K562 (cell line): ENCODE measurements around the gene URGCP. TPM values are rescaled to one million over a fixed set of nuclear protein-coding genes. Genes with fewer than 3 reads are reported as not detected.

Source experiments
- ARID3A ChIP-seq: IDR thresholded peaks from 2 replicates; pipeline ENCODE4 v1.6.1; 2012; ENCODE audit warnings: low read depth, low read length, improper control_type of control experiment, borderline replicate concordance
- CXXC5 ChIP-seq: fragments of 250-450 bp; sonication (Bioruptor Pico); IDR thresholded peaks from 2 replicates; pipeline ENCODE4 v1.8.0; 2022; ENCODE audit warnings: inconsistent platforms, mild to moderate bottlenecking, moderate library complexity
- ESRRB ChIP-seq: fragments of 250-450 bp; sonication (Bioruptor Pico); IDR thresholded peaks from 2 replicates; pipeline ENCODE4 v1.5.0; 2020; ENCODE audit warnings: mild to moderate bottlenecking, moderate library complexity, borderline replicate concordance
- EZH2 ChIP-seq: IDR thresholded peaks from 2 replicates; pipeline ENCODE4 v1.6.1; 2012; ENCODE audit warnings: low read depth, mild to moderate bottlenecking, inconsistent platforms, low read length, borderline replicate concordance
- GABPA ChIP-seq: fragments of 200-800 bp; sonication (Bioruptor generic); conservative IDR thresholded peaks from 2 replicates; pipeline ENCODE4 v1.6.1; 2016; ENCODE audit warnings: low read depth, missing genetic modification characterization, missing compliant biosample characterization
- GTF2A2 ChIP-seq: IDR thresholded peaks from 2 replicates; pipeline ENCODE4 v1.6.1; 2016; ENCODE audit warnings: mild to moderate bottlenecking, missing genetic modification characterization, missing compliant biosample characterization
- HDAC8 ChIP-seq: fragments of 450-650 bp; IDR thresholded peaks from 2 replicates; pipeline ENCODE4 v1.6.1; 2016; ENCODE audit warnings: mild to moderate bottlenecking, missing genetic modification characterization, moderate library complexity, missing compliant biosample characterization
- LARP7 ChIP-seq: fragments of 450-650 bp; IDR thresholded peaks from 2 replicates; pipeline ENCODE4 v1.6.1; 2016
- MIER1 ChIP-seq: fragments of 450-650 bp; IDR thresholded peaks from 2 replicates; pipeline ENCODE4 v1.6.1; 2016; ENCODE audit warnings: antibody characterized with exemption, mild to moderate bottlenecking, low read depth
- NR2C2 ChIP-seq, 2 experiments: fragments of 200-800 bp in 1 of 2; sonication (Bioruptor generic) in 1 of 2; sonication (generic) in 1 of 2; formaldehyde crosslinking in 1 of 2; IDR thresholded peaks; 2 replicates each; pipeline versions ENCODE4 v1.6.1 to v1.8.0; 2016 to 2022; ENCODE audit warnings: mild to moderate bottlenecking in 1 of 2, missing compliant biosample characterization in 1 of 2, missing genetic modification characterization in 1 of 2, missing genetic modification reagents in 1 of 2
- PHF21A ChIP-seq: fragments of 450-650 bp; IDR thresholded peaks from 2 replicates; pipeline ENCODE4 v1.6.1; 2017; ENCODE audit warnings: low read depth, borderline replicate concordance
- POLR2B ChIP-seq: fragments of 450-650 bp; IDR thresholded peaks from 2 replicates; pipeline ENCODE4 v1.6.1; 2018; ENCODE audit warnings: low read depth; ENCODE audit not compliant: partially characterized antibody
- RAD21 ChIP-seq, 2 experiments: fragments of 250-450 bp in 1 of 2; fragments of 450-650 bp in 1 of 2; sonication (Bioruptor Pico) in 1 of 2; formaldehyde crosslinking in 1 of 2; IDR thresholded peaks in 1 of 2; conservative IDR thresholded peaks in 1 of 2; 2 replicates each; pipeline versions ENCODE4 v1.4.0 to v1.8.0; 2020 to 2022; ENCODE audit warnings: mild to moderate bottlenecking in 2 of 2, moderate library complexity in 1 of 2
- RBM14 ChIP-seq: fragments of 200-400 bp; formaldehyde crosslinking; IDR thresholded peaks from 2 replicates; pipeline ENCODE4 v1.6.1; 2018; ENCODE audit warnings: low read depth, mild to moderate bottlenecking, low read length, moderate library complexity, borderline replicate concordance; ENCODE audit not compliant: insufficient read depth
- RBM15 ChIP-seq: fragments of 200-400 bp; formaldehyde crosslinking; IDR thresholded peaks from 2 replicates; pipeline ENCODE4 v1.6.1; 2018; ENCODE audit warnings: mild to moderate bottlenecking, low read length, moderate library complexity; ENCODE audit not compliant: insufficient read depth
- SFPQ ChIP-seq: fragments of 200-400 bp; formaldehyde crosslinking; IDR thresholded peaks from 2 replicates; pipeline ENCODE4 v1.6.1; 2017; ENCODE audit warnings: mild to moderate bottlenecking, low read depth, low read length, moderate library complexity
- YBX1 ChIP-seq: fragments of 450-650 bp; IDR thresholded peaks from 2 replicates; pipeline ENCODE4 v1.7.1; 2016; ENCODE audit warnings: mild to moderate bottlenecking
- ZBTB7A ChIP-seq: IDR thresholded peaks from 2 replicates; pipeline ENCODE4 v1.6.1; 2011; ENCODE audit warnings: low read depth, mild to moderate bottlenecking, low read length, moderate library complexity, borderline replicate concordance; ENCODE audit not compliant: control insufficient read depth
- ZNF217 ChIP-seq: sonication (generic); formaldehyde crosslinking; IDR thresholded peaks from 2 replicates; pipeline ENCODE4 v1.8.0; 2022; ENCODE audit warnings: mild to moderate bottlenecking, missing genetic modification reagents
- ZNF384 ChIP-seq: IDR thresholded peaks from 2 replicates; pipeline ENCODE4 v1.6.1; 2012; ENCODE audit warnings: low read depth, low read length, improper control_type of control experiment
- ZNF76 ChIP-seq: fragments of 250-450 bp; sonication (Bioruptor Pico); IDR thresholded peaks from 2 replicates; pipeline ENCODE4 v1.4.0; 2020; ENCODE audit warnings: mild to moderate bottlenecking, moderate library complexity, borderline replicate concordance
- polyA plus RNA-seq, 8 experiments: library from polyadenylated mRNA; depleted of rRNA in 4 of 8; stranded (reverse) in 5 of 8; unstranded in 3 of 8; fragments of >200 nt; fragmentation: Nextera tagmentation in 2 of 8; fragmentation: Illumina TruSeq in 1 of 8; extraction: Ambion mirVana in 2 of 8; extraction: Trizol in 1 of 8; gene quantifications; 2 replicates each; pipeline versions ENCODE4 v1.2.1 to v1.2.3, GENCODE V29; 2011 to 2014; ENCODE audit warnings: inconsistent platforms in 1 of 8, missing spikeins in 1 of 8
- total RNA-seq, 7 experiments: library from RNA; depleted of rRNA in 6 of 7; stranded (reverse); fragments of >200 nt in 6 of 7; fragmentation: Illumina TruSeq in 2 of 7; extraction: Trizol in 2 of 7; gene quantifications; 2 replicates each; pipeline versions ENCODE4 v1.2.1 to v1.2.3, GENCODE V29; 2011 to 2021; ENCODE audit warnings: low replicate concordance in 1 of 7
- TF ChIP-seq, protein P1 (sequence below): sonication (generic); formaldehyde crosslinking; IDR thresholded peaks from 2 replicates; pipeline ENCODE4 v1.4.0; 2020; ENCODE audit warnings: mild to moderate bottlenecking, missing genetic modification reagents

Gene URGCP
- total and polyA plus RNA-seq, 9 of the 15 experiments (the other 6 are each of a cell fraction or from before 2014, with no cell fraction given) = 1.7 to 25.8 (median 12.5) TPM

DNA sequence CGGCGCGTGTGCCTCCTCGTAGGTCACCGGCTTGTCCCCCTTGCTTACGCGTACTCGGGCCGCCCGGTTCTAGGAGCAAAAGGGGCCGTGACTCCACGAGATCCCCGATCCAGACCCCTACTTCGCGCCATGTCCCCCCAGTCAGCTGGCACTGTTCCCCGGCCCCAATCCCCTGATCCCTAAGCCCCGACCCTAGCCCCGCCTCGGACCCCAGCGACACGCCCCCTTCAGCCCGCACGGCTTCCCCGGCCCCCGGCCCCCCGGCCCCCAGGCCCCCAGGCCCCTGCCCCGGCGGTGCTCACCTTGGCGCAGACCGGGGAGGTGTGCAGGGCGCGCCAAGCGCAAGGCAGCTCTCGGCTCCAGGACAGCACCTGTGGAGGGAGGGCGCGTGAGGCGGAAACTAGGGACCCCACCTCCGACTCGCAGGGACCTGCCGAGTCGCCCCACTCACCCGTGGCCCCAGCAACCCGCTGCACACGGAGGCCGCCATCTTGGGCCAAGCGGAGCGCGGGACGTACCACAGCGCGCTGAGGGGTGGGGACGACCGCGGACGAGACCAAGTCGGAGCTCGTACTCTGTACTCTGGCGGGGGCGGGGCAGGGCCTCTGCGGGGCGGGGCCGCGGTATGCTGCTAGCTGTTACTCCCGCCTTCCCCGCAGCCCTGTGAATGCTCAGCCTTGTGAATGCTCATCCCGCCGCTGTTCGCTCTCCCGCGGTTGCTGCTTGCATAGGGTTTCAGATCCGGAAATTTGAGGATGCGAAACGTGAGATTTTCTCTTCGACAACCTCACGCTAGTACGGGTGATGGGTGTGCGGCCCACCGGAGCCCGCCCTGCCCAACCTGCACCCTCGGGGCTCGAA lies 37.2 kb downstream of the URGCP start, which contains the start of gene MRPS24 (continued):
- TF ChIP-seq ARID3A = no peak
- no peak for TF ChIP-seq YBX1
- no peak for TF ChIP-seq RBM15
- no peak for TF ChIP-seq SFPQ
- TF ChIP-seq HDAC8 (tag) = no peak
- no peak for TF ChIP-seq ZBTB7A
- TF ChIP-seq ZNF384 = no peak
- peak; percentile 80 for TF ChIP-seq POLR2B
- no peak for TF ChIP-seq RAD21 (CRISPR knock-in tag; conservative IDR thresholded peaks at IDR 0.05 in 1 of 2, IDR thresholded peaks at IDR 0.05 in 1 of 2)
- TF ChIP-seq, protein P1, sequence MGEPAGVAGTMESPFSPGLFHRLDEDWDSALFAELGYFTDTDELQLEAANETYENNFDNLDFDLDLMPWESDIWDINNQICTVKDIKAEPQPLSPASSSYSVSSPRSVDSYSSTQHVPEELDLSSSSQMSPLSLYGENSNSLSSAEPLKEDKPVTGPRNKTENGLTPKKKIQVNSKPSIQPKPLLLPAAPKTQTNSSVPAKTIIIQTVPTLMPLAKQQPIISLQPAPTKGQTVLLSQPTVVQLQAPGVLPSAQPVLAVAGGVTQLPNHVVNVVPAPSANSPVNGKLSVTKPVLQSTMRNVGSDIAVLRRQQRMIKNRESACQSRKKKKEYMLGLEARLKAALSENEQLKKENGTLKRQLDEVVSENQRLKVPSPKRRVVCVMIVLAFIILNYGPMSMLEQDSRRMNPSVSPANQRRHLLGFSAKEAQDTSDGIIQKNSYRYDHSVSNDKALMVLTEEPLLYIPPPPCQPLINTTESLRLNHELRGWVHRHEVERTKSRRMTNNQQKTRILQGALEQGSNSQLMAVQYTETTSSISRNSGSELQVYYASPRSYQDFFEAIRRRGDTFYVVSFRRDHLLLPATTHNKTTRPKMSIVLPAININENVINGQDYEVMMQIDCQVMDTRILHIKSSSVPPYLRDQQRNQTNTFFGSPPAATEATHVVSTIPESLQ (CRISPR knock-in tag) = no peak
- no peak for TF ChIP-seq ESRRB
- no peak for TF ChIP-seq PHF21A
- TF ChIP-seq EZH2 = no peak
- peak; percentile 56 for TF ChIP-seq CXXC5 (CRISPR knock-in tag)
- TF ChIP-seq LARP7 = no peak
- TF ChIP-seq RBM14 = no peak
- no peak; the same call in 1 of the 2 replicates for TF ChIP-seq NR2C2 (CRISPR knock-in tag; IDR thresholded peaks at IDR 0.05)
- no peak for TF ChIP-seq NR2C2 (tag; IDR thresholded peaks at IDR 0.05)
- no peak for TF ChIP-seq GABPA (tag)
- no peak for TF ChIP-seq MIER1
- no peak for TF ChIP-seq GTF2A2 (tag)
- TF ChIP-seq ZNF217 (CRISPR knock-in tag) = no peak
- no peak for TF ChIP-seq ZNF76 (CRISPR knock-in tag)
